Fibroblast of the aortic adventitia (primary cell): ENCODE measurements around the gene RTN1. TPM values are rescaled to one million over a fixed set of nuclear protein-coding genes. Genes with fewer than 3 reads are reported as not detected.

Experiments used
- DNase-seq: peaks from one replicate; pipeline ENCODE4 v3.0.0-alpha.2; 2010; ENCODE audit warnings: low read depth
- H3K4me3 ChIP-seq: 2 replicates; pipeline ENCODE4 v1.5.1; 2011; ENCODE audit warnings: low read depth, mild to moderate bottlenecking, control low read depth, low read length, moderate library complexity
- CTCF ChIP-seq: IDR thresholded peaks from 2 replicates; pipeline ENCODE4 v1.5.1; 2011; ENCODE audit warnings: mild to moderate bottlenecking, low read length, control low read depth, inconsistent platforms; ENCODE audit not compliant: insufficient read depth
- total RNA-seq: library from RNA; depleted of rRNA; stranded (reverse); fragments of >200 nt; gene quantifications from 2 replicates; pipeline ENCODE4 v1.2.3, GENCODE V29; 2012; ENCODE audit warnings: low replicate concordance

RTN1 gene
- total RNA-seq, 1 donor = 0.27 TPM

GRCh38 chr14:59595071-59595470 lies 275.5 kb downstream of the RTN1 start:
- no peak for TF ChIP-seq CTCF
- no peak for DNase-seq
- H3K4me3 ChIP-seq = no peak overlapping the region

GRCh38 chr14:59591641-59592370 lies 278.8 kb downstream of the RTN1 start:
- TF ChIP-seq CTCF = no peak
- no peak for DNase-seq
- H3K4me3 ChIP-seq = no peak overlapping the region

- no peak for DNase-seq
- no peak overlapping the region for H3K4me3 ChIP-seq
- no peak for TF ChIP-seq CTCF
These were observed 282.5 kb downstream of the RTN1 start for GRCh38 chr14:59588101-59588500.

- no peak overlapping the region for H3K4me3 ChIP-seq
- TF ChIP-seq CTCF = no peak
- DNase-seq = no peak
These were observed 284.6 kb downstream of the RTN1 start for GRCh38 chr14:59585891-59586554.

- peak; percentile 39 for TF ChIP-seq CTCF
- no peak overlapping the region for H3K4me3 ChIP-seq
- peak; percentile 67 for DNase-seq
These were observed 286.8 kb downstream of the RTN1 start for GRCh38 chr14:59583755-59584154.

- H3K4me3 ChIP-seq = no peak overlapping the region
- no peak for TF ChIP-seq CTCF
- no peak for DNase-seq
These were observed 287.6 kb downstream of the RTN1 start for GRCh38 chr14:59582845-59583509.
